Body of pancreas (tissue), 4 donors: Measurements from ENCODE around the gene LBR. TPM values are rescaled to one million over a fixed set of nuclear protein-coding genes. Genes with fewer than 3 reads are reported as not detected.

Experiments
- ATAC-seq: fragments of 150-250 bp; one replicate; pipeline ENCODE4 v1.9.1; 2016
- DNase-seq, 4 donors: peaks; one replicate each; pipeline ENCODE4 v3.0.0-alpha.2; 2019
- H3K27ac ChIP-seq, 4 donors: fragments of 200-600 bp; sonication (generic); 1 replicate in 3 of 4; 2 replicates in 1 of 4; pipeline versions ENCODE4 v1.5.1 to v1.6.1; 2016 to 2019; ENCODE audit warnings: mild to moderate bottlenecking in 1 of 4, mixed read lengths in 1 of 4, moderate library complexity in 1 of 4
- H3K27me3 ChIP-seq, 2 donors: fragments of 200-600 bp; sonication (generic); one replicate each; pipeline ENCODE4 v1.6.0; 2016; ENCODE audit warnings: mild to moderate bottlenecking in 1 of 2
- H3K36me3 ChIP-seq, 2 donors: fragments of 200-600 bp; sonication (generic); replicated peaks in 1 of 2; 2 replicates each; pipeline ENCODE4 v1.5.1; 2016; ENCODE audit warnings: low read depth in 2 of 2; ENCODE audit not compliant: insufficient read depth in 1 of 2
- H3K4me1 ChIP-seq: fragments of 200-600 bp; sonication (generic); one replicate; pipeline ENCODE4 v1.6.0; 2016
- H3K4me3 ChIP-seq, 2 donors: fragments of 200-600 bp; sonication (generic); 1 replicate in 1 of 2; 2 replicates in 1 of 2; pipeline ENCODE4 v1.5.1; 2016 to 2019
- H3K9me3 ChIP-seq, 3 donors: fragments of 200-600 bp; sonication (generic); 1 replicate in 2 of 3; 2 replicates in 1 of 3; pipeline ENCODE4 v1.5.1; 2016
- POLR2A ChIP-seq, 3 donors: fragments of 450-650 bp; IDR thresholded peaks; one replicate each; pipeline ENCODE4 v1.6.1; 2016; ENCODE audit warnings: antibody characterized with exemption in 3 of 3, mild to moderate bottlenecking in 2 of 3
- WGBS, 2 donors: methylation state at CpG; one replicate each; pipeline ENCODE4 v1.1.5; 2017; 5-methylcytosine and 5-hydroxymethylcytosine counted together
- intact Hi-C: fragments of 100-400 bp; cut with DNase I; formaldehyde crosslinking; loops from one replicate; pipeline ENCODE4 v1.15.1; 2023
- total RNA-seq, 2 donors: library from RNA; depleted of rRNA; stranded (reverse); fragments of >200 nt; gene quantifications; one replicate each; pipeline ENCODE4 v1.1.0, GENCODE V29; 2016
- TF ChIP-seq, protein P1 (sequence below), 7 experiments: fragments of 450-650 bp in 4 of 7; fragments of 200-600 bp in 3 of 7; sonication (generic) in 3 of 7; IDR thresholded peaks; one replicate each; pipeline ENCODE4 v1.5.1; 2016 to 2019; ENCODE audit warnings: antibody characterized with exemption in 7 of 7

The LBR gene
- total RNA-seq, 2 donors from 2014 or later: 15.2 to 26.5 TPM

DNA sequence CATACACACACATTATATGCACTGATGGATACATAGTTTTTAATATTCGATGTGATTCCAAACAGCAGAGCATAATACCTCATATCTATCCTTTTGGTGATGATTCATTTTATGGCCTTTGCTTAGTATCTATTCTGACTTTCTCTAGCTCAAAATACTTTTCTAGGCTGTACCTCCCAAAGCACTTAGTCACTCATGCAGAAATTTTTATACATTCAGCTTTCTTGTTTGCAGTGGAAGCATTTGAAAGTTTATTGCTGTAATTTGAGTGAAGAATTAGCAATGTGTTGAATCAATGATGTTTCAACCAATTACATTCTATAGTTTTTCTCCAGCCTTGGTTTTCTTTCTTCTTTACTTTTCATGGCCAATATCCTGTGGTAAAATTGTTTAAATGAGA is 66.7 kb downstream of the LBR start:
- intact Hi-C loops: no loop called here
- ATAC-seq: no peak
- H3K9me3 ChIP-seq: no peaks in the 10 kb centered on the region
- no peak overlapping the region for H3K27ac ChIP-seq
- WGBS, 2 donors: 89 to 90% methylated on average over 1 of the region's 1 CpG
- DNase-seq: no peak
- no peak overlapping the region for H3K4me3 ChIP-seq
- TF ChIP-seq, protein P1, sequence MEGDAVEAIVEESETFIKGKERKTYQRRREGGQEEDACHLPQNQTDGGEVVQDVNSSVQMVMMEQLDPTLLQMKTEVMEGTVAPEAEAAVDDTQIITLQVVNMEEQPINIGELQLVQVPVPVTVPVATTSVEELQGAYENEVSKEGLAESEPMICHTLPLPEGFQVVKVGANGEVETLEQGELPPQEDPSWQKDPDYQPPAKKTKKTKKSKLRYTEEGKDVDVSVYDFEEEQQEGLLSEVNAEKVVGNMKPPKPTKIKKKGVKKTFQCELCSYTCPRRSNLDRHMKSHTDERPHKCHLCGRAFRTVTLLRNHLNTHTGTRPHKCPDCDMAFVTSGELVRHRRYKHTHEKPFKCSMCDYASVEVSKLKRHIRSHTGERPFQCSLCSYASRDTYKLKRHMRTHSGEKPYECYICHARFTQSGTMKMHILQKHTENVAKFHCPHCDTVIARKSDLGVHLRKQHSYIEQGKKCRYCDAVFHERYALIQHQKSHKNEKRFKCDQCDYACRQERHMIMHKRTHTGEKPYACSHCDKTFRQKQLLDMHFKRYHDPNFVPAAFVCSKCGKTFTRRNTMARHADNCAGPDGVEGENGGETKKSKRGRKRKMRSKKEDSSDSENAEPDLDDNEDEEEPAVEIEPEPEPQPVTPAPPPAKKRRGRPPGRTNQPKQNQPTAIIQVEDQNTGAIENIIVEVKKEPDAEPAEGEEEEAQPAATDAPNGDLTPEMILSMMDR (IDR thresholded peaks at IDR 0.05): no peak
- TF ChIP-seq POLR2A (IDR thresholded peaks at IDR 0.05): no peak
- no peaks in the 10 kb centered on the region for H3K27me3 ChIP-seq
- no peaks in the 10 kb centered on the region for H3K36me3 ChIP-seq
- no peaks in the 10 kb centered on the region for H3K4me1 ChIP-seq

- no peak overlapping the region for H3K27ac ChIP-seq
- intact Hi-C loops: no loop called here
- H3K4me1 ChIP-seq: no peaks in the 10 kb centered on the region
- WGBS, 2 donors: 83 to 92% methylated on average over 4 of the region's 4 CpGs
- DNase-seq: no peak
- no peak overlapping the region for H3K4me3 ChIP-seq
- no peaks in the 10 kb centered on the region for H3K27me3 ChIP-seq
- H3K36me3 ChIP-seq: no peaks in the 10 kb centered on the region
- TF ChIP-seq POLR2A (IDR thresholded peaks at IDR 0.05): no peak
- TF ChIP-seq, protein P1 (IDR thresholded peaks at IDR 0.05): no peak
- H3K9me3 ChIP-seq: no peaks in the 10 kb centered on the region
- ATAC-seq: no peak
Measured at GRCh38 chr1:225360119-225360518, 67.7 kb downstream of the LBR start.

- no peak for DNase-seq
- no peak for ATAC-seq
- no peak for TF ChIP-seq POLR2A (IDR thresholded peaks at IDR 0.05)
- TF ChIP-seq, protein P1 (IDR thresholded peaks at IDR 0.05): no peak
- no peaks in the 10 kb centered on the region for H3K4me1 ChIP-seq
- intact Hi-C loops: no loop called here
- no peaks in the 10 kb centered on the region for H3K27me3 ChIP-seq
- H3K36me3 ChIP-seq: no peaks in the 10 kb centered on the region
- H3K4me3 ChIP-seq: no peak overlapping the region
- H3K9me3 ChIP-seq: no peaks in the 10 kb centered on the region
- WGBS, 2 donors: 82 to 100% methylated on average over 1 of the region's 1 CpG
- no peak overlapping the region for H3K27ac ChIP-seq
Measured at GRCh38 chr1:225355863-225356262, 72.0 kb downstream of the LBR start.

GRCh38 chr1:225354906-225355305 is 72.9 kb downstream of the LBR start:
- Histone ChIP-seq H3K4me3 (no peak overlapping the region), H3K9me3 (no peaks in the 10 kb centered on the region), H3K36me3 (no peaks in the 10 kb centered on the region), H3K4me1 (no peaks in the 10 kb centered on the region), H3K27me3 (no peaks in the 10 kb centered on the region), H3K27ac (no peak overlapping the region)
- TF ChIP-seq POLR2A (IDR thresholded peaks at IDR 0.05): no peak
- TF ChIP-seq, protein P1 (IDR thresholded peaks at IDR 0.05): no peak
- DNase-seq: no peak
- WGBS, 2 donors: 77 to 88% methylated on average over 3 of the region's 3 CpGs
- intact Hi-C loops: no loop called here
- ATAC-seq: no peak

Other genes with a start within 250 kb of the LBR start
- 10 to 100 TPM; 21.1 to 28.8 TPM for gene ENAH, start 225.1 kb upstream of the LBR start, total RNA-seq